ENCODE results near the gene MYMK.

Gene MYMK

GRCh38 chr9:133545494-133546286 lies 20.9 kb upstream of the MYMK start:
- TF ChIP-seq CSDC2 (CRISPR knock-in tag; IDR thresholded peaks at IDR 0.05) (no peak), ZNF565 (CRISPR knock-in tag; conservative IDR thresholded peaks at IDR 0.05; ENCODE audit: low read depth) (no peak), TOX (CRISPR knock-in tag; IDR thresholded peaks at IDR 0.05; ENCODE audit: borderline replicate concordance) (no peak), GLIS3 (CRISPR knock-in tag; IDR thresholded peaks at IDR 0.05) (no peak), ZFP3 (CRISPR knock-in tag; IDR thresholded peaks at IDR 0.05) (no peak), ISL1 (CRISPR knock-in tag; IDR thresholded peaks at IDR 0.05) (no peak), RARB (CRISPR knock-in tag; IDR thresholded peaks at IDR 0.05) (no peak), CSRNP3 (CRISPR knock-in tag; IDR thresholded peaks at IDR 0.05) (no peak), ZNF8 (CRISPR knock-in tag; IDR thresholded peaks at IDR 0.05) (no peak), PPARA (CRISPR knock-in tag; IDR thresholded peaks at IDR 0.05; ENCODE audit: borderline replicate concordance) (no peak)
- TF ChIP-seq, protein P1, sequence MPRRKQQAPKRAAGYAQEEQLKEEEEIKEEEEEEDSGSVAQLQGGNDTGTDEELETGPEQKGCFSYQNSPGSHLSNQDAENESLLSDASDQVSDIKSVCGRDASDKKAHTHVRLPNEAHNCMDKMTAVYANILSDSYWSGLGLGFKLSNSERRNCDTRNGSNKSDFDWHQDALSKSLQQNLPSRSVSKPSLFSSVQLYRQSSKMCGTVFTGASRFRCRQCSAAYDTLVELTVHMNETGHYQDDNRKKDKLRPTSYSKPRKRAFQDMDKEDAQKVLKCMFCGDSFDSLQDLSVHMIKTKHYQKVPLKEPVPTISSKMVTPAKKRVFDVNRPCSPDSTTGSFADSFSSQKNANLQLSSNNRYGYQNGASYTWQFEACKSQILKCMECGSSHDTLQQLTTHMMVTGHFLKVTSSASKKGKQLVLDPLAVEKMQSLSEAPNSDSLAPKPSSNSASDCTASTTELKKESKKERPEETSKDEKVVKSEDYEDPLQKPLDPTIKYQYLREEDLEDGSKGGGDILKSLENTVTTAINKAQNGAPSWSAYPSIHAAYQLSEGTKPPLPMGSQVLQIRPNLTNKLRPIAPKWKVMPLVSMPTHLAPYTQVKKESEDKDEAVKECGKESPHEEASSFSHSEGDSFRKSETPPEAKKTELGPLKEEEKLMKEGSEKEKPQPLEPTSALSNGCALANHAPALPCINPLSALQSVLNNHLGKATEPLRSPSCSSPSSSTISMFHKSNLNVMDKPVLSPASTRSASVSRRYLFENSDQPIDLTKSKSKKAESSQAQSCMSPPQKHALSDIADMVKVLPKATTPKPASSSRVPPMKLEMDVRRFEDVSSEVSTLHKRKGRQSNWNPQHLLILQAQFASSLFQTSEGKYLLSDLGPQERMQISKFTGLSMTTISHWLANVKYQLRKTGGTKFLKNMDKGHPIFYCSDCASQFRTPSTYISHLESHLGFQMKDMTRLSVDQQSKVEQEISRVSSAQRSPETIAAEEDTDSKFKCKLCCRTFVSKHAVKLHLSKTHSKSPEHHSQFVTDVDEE (CRISPR knock-in tag; IDR thresholded peaks at IDR 0.05) = no peak
- no peak for ATAC-seq

DNA sequence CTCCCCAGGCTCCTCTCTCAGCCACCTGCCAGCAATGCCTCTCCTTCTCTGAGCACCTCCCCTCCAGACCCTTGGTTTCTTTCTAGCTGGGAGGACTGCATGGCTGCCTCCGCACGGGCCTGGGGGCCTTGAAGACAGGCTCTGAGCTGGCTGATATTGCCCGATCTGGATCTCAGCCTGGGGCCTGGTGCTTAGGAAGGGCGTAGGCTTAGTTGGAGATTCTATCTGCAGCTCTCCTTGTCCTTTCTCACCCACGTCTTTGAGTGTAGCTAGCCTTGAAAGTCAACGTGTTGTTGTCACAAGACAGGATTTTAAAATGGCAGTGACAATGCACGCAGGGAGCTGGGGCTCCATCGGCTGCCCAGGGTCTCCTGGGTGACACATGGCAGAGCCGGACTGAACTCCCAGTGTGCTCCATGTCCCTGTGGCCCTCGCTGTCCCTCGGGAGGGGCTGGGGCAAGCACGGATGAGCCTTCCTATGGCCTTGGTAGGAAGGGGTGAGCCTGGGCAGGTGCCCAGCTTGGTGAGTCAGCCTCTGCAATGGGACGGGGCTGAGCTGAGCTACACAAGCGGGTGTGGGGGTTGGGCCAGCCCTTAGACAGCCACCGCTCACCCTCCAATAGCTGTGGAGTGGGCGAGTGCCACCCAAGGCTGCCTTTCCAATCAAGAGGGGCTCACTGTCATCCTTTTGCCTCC lies 19.2 kb upstream of the MYMK start:
- ATAC-seq = no peak
- no peak for TF ChIP-seq ESRRG (CRISPR knock-in tag; IDR thresholded peaks at IDR 0.05)
- TF ChIP-seq CSRNP3 (CRISPR knock-in tag; IDR thresholded peaks at IDR 0.05) = no peak

GRCh38 chr9:133542002-133542401 lies 17.2 kb upstream of the MYMK start:
- no peak for ATAC-seq

More at GRCh38 chr9:133542002-133542401, 17.2 kb upstream of the MYMK start:
- no peak for TF ChIP-seq PPARA (CRISPR knock-in tag; IDR thresholded peaks at IDR 0.05; ENCODE audit: borderline replicate concordance)
- TF ChIP-seq ZNF565 (CRISPR knock-in tag; conservative IDR thresholded peaks at IDR 0.05; ENCODE audit: low read depth) = no peak
- TF ChIP-seq ZFP30 (CRISPR knock-in tag; IDR thresholded peaks at IDR 0.05) = no peak
- TF ChIP-seq RARB (CRISPR knock-in tag; IDR thresholded peaks at IDR 0.05) = no peak
- TF ChIP-seq ZC3H10 (CRISPR knock-in tag; IDR thresholded peaks at IDR 0.05) = no peak
- TF ChIP-seq SNAI2 (CRISPR knock-in tag; IDR thresholded peaks at IDR 0.05) = no peak
- TF ChIP-seq ESRRG (CRISPR knock-in tag; IDR thresholded peaks at IDR 0.05) = no peak
- TF ChIP-seq, protein P2, sequence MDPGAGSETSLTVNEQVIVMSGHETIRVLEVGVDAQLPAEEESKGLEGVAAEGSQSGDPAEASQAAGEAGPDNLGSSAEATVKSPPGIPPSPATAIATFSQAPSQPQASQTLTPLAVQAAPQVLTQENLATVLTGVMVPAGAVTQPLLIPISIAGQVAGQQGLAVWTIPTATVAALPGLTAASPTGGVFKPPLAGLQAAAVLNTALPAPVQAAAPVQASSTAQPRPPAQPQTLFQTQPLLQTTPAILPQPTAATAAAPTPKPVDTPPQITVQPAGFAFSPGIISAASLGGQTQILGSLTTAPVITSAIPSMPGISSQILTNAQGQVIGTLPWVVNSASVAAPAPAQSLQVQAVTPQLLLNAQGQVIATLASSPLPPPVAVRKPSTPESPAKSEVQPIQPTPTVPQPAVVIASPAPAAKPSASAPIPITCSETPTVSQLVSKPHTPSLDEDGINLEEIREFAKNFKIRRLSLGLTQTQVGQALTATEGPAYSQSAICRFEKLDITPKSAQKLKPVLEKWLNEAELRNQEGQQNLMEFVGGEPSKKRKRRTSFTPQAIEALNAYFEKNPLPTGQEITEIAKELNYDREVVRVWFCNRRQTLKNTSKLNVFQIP (CRISPR knock-in tag; IDR thresholded peaks at IDR 0.05; ENCODE audit: borderline replicate concordance, low read depth) = no peak
- no peak for TF ChIP-seq TOX (CRISPR knock-in tag; IDR thresholded peaks at IDR 0.05; ENCODE audit: borderline replicate concordance)
- TF ChIP-seq CSDC2 (CRISPR knock-in tag; IDR thresholded peaks at IDR 0.05) = no peak
- TF ChIP-seq BACH2 (CRISPR knock-in tag; IDR thresholded peaks at IDR 0.05; ENCODE audit: borderline replicate concordance) = no peak
- no peak for TF ChIP-seq ISL1 (CRISPR knock-in tag; IDR thresholded peaks at IDR 0.05)
- TF ChIP-seq CSRNP3 (CRISPR knock-in tag; IDR thresholded peaks at IDR 0.05) = no peak

Measured in SK-N-SH treated with all-trans-retinoic acid at 6 μM for 48 hours (cell line).